Prostate gland (tissue), 2 donors: Measurements from ENCODE around the gene ARMC2.

ENCODE experiments used
- POLR2A ChIP-seq: fragments of 450-650 bp; IDR thresholded peaks from one replicate; pipeline ENCODE4 v1.6.1; 2016; ENCODE audit warnings: antibody characterized with exemption, mild to moderate bottlenecking
- TF ChIP-seq, protein P1 (sequence below), 4 experiments: fragments of 200-600 bp in 2 of 4; fragments of 450-650 bp in 2 of 4; sonication (generic) in 2 of 4; IDR thresholded peaks; 1 replicate in 3 of 4; 2 replicates in 1 of 4; pipeline ENCODE4 v1.5.1; 2016 to 2019; ENCODE audit warnings: antibody characterized with exemption in 4 of 4, mild to moderate bottlenecking in 2 of 4, moderate library complexity in 2 of 4

DNA sequence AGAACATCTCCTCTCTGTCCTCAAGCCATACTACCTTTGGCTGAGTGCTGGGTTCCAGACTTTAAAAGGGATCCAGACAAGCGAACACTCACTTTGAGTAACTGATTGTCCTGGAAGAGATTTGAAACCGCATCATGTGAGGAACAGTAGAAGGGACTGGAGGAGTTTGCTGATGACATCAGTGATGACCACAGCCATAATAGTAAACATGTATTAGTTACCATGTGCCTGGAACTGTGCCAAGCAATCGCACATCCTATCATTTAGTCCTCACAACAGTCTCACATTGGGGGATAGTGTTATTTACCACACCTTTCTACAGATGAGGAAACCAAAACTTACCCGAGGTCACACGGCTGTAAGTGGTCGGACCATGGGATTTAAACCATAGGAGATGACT, 39.8 kb downstream of the ARMC2 start:
- TF ChIP-seq, protein P1, sequence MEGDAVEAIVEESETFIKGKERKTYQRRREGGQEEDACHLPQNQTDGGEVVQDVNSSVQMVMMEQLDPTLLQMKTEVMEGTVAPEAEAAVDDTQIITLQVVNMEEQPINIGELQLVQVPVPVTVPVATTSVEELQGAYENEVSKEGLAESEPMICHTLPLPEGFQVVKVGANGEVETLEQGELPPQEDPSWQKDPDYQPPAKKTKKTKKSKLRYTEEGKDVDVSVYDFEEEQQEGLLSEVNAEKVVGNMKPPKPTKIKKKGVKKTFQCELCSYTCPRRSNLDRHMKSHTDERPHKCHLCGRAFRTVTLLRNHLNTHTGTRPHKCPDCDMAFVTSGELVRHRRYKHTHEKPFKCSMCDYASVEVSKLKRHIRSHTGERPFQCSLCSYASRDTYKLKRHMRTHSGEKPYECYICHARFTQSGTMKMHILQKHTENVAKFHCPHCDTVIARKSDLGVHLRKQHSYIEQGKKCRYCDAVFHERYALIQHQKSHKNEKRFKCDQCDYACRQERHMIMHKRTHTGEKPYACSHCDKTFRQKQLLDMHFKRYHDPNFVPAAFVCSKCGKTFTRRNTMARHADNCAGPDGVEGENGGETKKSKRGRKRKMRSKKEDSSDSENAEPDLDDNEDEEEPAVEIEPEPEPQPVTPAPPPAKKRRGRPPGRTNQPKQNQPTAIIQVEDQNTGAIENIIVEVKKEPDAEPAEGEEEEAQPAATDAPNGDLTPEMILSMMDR (IDR thresholded peaks at IDR 0.05) = no peak
- TF ChIP-seq POLR2A = no peak
